Neural cell (in vitro differentiated cells): ENCODE measurements around the gene ITPR3.

ENCODE experiments used
- CTCF ChIP-seq: fragments of 450-650 bp; IDR thresholded peaks from 2 replicates; pipeline ENCODE4 v1.5.1; 2014; ENCODE audit warnings: antibody characterized with exemption, mild to moderate bottlenecking, moderate library complexity; ENCODE audit not compliant: poor library complexity, severe bottlenecking
- EP300 ChIP-seq: fragments of 450-650 bp; conservative IDR thresholded peaks from 2 replicates; pipeline ENCODE4 v1.6.1; 2014; ENCODE audit warnings: antibody characterized with exemption, mild to moderate bottlenecking, moderate library complexity; ENCODE audit not compliant: poor library complexity, severe bottlenecking
- EZH2 ChIP-seq: fragments of 200-600, 300-800 bp; shearing (Covaris generic), sonication (generic); IDR thresholded peaks from 2 replicates; pipeline ENCODE4 v1.6.1; 2014; ENCODE audit warnings: antibody characterized with exemption, low read length, borderline replicate concordance, mild to moderate bottlenecking; ENCODE audit not compliant: insufficient read depth, poor library complexity, severe bottlenecking
- MXI1 ChIP-seq: fragments of 450-650 bp; conservative IDR thresholded peaks from 2 replicates; pipeline ENCODE4 v1.6.1; 2014; ENCODE audit warnings: antibody characterized with exemption, mild to moderate bottlenecking; ENCODE audit not compliant: poor library complexity, severe bottlenecking
- POLR2AphosphoS5 ChIP-seq: IDR thresholded peaks from 2 replicates; pipeline ENCODE4 v1.6.1; 2012
- RAD21 ChIP-seq: fragments of 450-650 bp; conservative IDR thresholded peaks from 2 replicates; pipeline ENCODE4 v1.6.1; 2014; ENCODE audit warnings: antibody characterized with exemption, mild to moderate bottlenecking, moderate library complexity
- REST ChIP-seq: IDR thresholded peaks from 2 replicates; pipeline ENCODE4 v1.6.1; 2012; ENCODE audit warnings: borderline replicate concordance
- SMC3 ChIP-seq: fragments of 450-650 bp; conservative IDR thresholded peaks from 2 replicates; pipeline ENCODE4 v1.6.1; 2014; ENCODE audit warnings: antibody characterized with exemption, mild to moderate bottlenecking, moderate library complexity; ENCODE audit not compliant: poor library complexity

GRCh38 chr6:33686981-33687975, 66.2 kb downstream of the ITPR3 start:
- no peak for TF ChIP-seq CTCF
- TF ChIP-seq POLR2AphosphoS5: no peak
- no peak for TF ChIP-seq EP300
- TF ChIP-seq REST: no peak
- TF ChIP-seq EZH2: no peak
- no peak for TF ChIP-seq SMC3
- no peak for TF ChIP-seq MXI1
- no peak for TF ChIP-seq RAD21
